GM19467 (cell line): Measurements from ENCODE around the gene MOCS2.

ENCODE experiments used
- ATAC-seq: cut with Tn5 transposase; IDR thresholded peaks from one replicate; pipeline ENCODE4 v1.9.1; 2021; ENCODE audit warnings: mild to moderate bottlenecking, moderate library complexity; ENCODE audit not compliant: unreplicated experiment

The MOCS2 gene

GRCh38 chr5:53095217-53095616, 14.3 kb downstream of the MOCS2 start:
- no peak for ATAC-seq

- no peak for ATAC-seq
These were observed 17.3 kb downstream of the MOCS2 start for GRCh38 chr5:53092242-53092641.

GRCh38 chr5:53091289-53091688, 18.3 kb downstream of the MOCS2 start:
- no peak for ATAC-seq

DNA sequence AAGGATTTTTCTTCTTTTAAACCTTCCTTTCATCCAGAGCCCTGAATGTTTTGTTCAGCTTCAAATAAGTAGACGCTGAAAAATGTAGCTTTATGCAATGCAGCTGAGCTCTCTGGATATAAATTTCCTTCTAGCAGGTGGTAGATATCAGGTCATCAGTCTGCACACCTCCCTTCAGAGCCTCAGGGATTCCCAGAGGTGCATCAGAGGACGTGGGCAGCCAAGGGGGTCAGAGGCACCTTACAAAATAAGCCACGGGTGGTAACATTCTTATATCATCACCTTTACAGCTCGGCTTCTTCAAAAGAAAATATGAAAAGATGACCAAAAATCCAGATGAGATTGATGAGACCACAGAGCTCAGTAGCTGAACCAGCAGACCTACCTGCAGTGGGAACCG, 19.3 kb downstream of the MOCS2 start:
- ATAC-seq: no peak

- peak; percentile 87 for ATAC-seq
These were observed 20.0 kb downstream of the MOCS2 start for GRCh38 chr5:53089481-53089991.

DNA sequence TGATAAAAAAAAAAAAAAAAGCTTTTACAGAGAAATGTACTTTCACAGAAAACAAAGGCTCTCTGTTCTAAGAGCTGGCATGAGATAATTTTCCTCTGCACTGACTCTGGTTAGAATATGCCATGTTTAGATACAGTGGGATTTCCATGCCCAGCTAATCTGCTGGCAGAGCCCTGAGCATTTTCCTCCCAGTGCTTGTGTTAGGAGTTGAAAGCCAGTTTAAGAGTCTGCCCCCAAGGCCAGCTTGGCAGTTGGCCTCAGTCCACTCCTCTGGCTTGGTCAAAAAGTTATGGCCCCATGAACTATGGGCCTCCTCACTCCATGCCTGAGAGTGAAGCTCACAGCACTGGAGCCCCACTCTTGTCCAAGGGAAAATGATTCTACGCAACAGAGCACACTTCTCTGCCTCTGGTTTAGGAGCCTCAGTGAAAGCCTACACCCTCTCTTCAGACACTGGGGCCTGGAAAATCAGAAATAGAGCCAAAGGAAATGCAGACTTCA, 21.9 kb downstream of the MOCS2 start:
- ATAC-seq: no peak

DNA sequence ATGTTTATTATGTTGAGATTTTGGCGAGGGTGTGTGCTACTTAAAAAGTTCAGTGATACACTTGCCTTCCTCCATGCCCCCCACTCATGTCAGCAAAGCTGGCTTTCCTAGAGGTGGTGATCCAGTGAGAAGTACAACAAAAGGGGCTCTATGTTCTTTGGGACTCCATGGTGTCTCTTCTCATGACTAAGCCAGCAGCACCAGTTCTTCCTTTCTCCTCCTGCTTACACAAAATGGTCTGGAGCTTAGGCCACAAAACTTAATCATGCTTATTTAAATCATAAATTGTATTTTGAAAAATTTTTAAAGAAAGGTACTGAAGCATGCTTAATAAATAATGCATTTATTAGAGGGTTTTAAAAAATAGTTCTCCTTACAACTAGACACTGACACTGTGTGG, 22.4 kb downstream of the MOCS2 start:
- ATAC-seq: no peak

- no peak for ATAC-seq
These were observed 24.9 kb downstream of the MOCS2 start for GRCh38 chr5:53084546-53085255.

DNA sequence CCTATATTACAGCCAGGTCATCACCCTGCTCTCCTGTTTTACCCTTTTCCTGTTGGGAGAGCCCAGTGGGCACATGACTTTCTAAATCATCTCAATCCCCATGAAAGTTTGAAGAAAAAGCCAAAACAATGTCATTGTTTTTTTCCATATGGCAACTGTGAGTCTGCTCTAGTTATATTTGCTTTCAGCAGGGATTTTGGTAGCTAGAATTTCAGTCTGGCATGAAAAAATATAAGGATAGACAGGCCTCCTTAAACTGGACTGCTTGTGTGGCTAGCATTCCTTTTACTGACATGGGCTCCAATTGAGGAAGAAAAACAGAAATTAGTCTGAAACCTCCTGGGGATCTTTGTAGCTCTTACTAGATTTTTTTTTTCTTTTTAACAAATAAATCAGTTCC, 25.6 kb downstream of the MOCS2 start:
- ATAC-seq: no peak

DNA sequence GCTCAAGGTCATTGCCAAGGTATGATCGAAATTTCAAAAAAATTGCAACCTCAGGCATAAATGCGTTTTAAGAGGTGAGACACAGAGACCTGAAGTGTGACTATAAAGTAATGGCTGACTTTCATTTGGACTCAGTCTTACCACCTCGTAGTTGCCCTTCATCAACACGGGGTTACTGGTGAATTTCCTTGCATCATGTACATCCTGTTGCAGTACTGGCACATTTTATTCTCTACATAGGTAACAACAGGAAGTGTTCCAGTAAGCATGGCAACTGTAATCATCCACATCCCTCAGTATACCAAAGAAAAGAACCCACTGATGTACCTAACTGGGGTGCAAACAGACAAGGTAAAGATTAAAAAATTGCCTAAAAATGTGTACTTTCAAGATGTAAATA, 29.3 kb downstream of the MOCS2 start:
- ATAC-seq: no peak

DNA sequence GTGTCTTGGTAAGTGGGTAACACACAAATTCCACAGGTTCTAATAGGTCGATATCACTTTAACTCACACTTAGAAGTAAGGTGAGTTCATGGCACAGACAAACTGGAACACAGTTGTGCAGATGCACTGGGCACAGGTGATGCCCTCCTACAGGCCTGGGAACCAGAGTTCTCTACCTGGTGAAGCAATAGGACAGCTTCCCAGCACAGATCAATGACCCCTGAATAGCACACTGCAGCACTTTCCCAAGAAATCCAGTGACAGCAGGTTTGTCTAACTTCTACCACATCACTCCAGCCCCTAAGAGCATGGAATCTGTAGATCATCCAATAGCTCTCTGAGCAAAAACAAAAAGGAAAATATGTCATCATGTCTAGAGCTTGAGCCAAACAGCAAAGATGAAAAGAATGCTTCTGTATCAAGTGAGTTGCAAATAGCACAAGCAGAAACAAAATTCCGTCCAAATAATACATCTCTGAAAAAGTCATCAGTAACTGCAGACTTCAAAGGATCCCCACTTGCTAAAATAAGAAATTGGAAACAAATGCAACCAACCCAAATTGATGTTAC, 33.5 kb downstream of the MOCS2 start:
- ATAC-seq: no peak

- no peak for ATAC-seq
These were observed 36.2 kb downstream of the MOCS2 start for GRCh38 chr5:53073348-53073747.

- no peak for ATAC-seq
These were observed 37.8 kb downstream of the MOCS2 start for GRCh38 chr5:53071738-53072137.

GRCh38 chr5:53071298-53071697, 38.3 kb downstream of the MOCS2 start:
- ATAC-seq: no peak

GRCh38 chr5:53069626-53070025, 39.9 kb downstream of the MOCS2 start:
- ATAC-seq: no peak

DNA sequence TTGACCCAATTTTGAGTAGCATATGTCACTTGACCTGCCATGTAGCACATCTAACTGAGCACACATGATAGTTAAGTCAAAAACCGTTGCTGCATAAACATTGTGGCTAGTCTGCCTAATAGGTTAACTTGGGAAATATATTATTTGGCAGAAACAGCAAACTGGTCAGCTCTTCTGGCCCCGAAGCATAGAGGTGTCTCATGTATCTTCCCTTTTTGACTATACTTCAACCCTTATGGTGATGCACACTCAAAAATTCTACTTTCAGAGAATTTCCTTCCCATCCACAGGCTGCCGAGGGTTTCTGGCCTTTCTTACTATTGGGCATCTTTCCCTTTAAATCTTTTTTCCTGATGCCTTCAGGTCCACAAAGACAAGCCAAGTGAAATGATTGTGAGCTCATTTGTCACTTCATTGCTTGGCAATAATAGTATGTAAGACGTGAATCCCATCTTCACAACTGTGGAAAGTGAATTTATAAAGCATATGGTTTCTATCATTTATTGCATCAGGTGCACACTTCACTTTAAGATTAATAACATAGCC, 41.2 kb downstream of the MOCS2 start:
- ATAC-seq: no peak

- no peak for ATAC-seq
These were observed 41.9 kb downstream of the MOCS2 start for GRCh38 chr5:53067641-53068040.

DNA sequence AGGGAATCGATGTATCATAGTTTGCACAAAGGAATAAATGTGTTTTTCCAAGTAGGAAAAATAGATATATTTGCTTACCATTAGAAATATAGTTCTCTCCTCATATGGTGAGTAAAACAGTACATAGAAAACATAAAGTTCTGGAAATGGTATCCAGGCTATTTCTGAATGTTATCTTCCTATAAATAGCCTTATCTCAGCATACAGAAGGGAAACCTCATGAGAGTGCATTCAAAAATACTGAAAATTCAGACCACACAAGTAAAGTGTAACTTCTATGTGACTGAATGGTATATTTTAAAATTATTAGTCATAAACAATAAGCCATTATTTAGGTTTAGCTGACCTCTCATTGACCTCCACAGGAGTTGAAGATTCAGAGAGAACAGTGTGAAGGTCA, 43.5 kb downstream of the MOCS2 start:
- no peak for ATAC-seq

DNA sequence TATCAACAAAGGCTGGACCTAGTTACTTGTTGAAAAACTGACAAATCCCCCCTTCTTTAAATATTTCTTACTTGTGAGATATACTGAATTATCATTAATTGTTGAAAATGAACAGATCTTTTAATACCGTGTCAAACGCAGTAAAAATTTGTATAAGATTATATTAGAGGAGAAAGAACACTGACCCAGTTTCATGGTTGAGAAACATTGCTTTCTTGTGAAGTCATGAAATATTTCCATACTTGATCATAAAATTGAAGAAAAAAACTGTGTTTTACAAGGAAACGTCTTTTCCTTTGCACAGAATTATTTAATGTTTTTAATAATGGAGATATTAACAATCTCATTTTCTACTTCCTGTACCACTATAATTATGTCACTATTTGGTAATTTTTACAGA, 45.8 kb downstream of the MOCS2 start:
- ATAC-seq: no peak

DNA sequence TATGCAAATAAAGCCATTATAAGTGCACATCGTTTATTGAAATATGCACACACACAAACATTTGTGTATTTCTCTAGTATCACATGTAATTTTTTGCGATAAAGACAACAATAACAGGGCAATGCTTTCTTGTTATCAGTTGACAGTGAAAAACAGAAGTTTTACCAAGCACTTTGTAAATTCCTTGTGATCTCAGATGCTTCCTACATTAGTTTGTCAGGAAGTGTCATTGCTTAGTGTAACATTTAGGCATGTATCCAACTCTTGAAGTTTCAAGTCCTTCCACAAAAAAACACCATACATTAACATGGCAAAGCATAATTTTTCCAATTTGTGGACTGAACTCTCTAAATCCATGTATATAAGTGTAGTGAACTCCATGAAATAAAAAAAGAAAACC, 46.4 kb downstream of the MOCS2 start:
- ATAC-seq: no peak

DNA sequence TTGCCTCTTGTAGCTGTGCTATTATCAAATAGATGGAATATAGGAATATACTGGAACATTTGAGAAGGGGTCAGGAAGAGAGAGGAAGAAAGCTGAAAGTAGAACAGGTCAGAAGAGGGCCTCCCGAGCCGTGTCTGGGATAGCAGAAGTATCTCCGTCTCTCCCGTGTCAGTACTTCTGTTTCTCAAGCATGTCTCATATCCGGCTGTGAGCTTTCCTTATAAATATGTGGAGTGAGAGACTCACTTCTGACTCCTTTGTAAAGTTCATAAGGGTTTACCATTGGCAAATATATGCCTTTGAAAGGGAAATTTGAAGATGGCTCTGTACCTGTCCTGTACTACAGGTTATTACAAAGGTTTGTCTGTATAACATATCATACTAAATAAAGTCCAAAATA, 50.3 kb downstream of the MOCS2 start:
- ATAC-seq: no peak

- no peak for ATAC-seq
These were observed 54.2 kb downstream of the MOCS2 start for GRCh38 chr5:53055365-53055764.
